GM12874 (cell line): Measurements from ENCODE around the gene PSMB4.

Experiments
- CTCF ChIP-seq: IDR thresholded peaks from 2 replicates; pipeline ENCODE4 v1.5.1; 2011; ENCODE audit warnings: low read depth, mild to moderate bottlenecking, control low read depth, low read length, moderate library complexity; ENCODE audit not compliant: insufficient read depth

The PSMB4 gene

GRCh38 chr1:151436985-151437384, 37.6 kb downstream of the PSMB4 start:
- no peak for TF ChIP-seq CTCF

GRCh38 chr1:151443846-151444782, 44.7 kb downstream of the PSMB4 start:
- peak; percentile 74 for TF ChIP-seq CTCF

GRCh38 chr1:151444783-151445177, 45.4 kb downstream of the PSMB4 start:
- no peak for TF ChIP-seq CTCF

- TF ChIP-seq CTCF: no peak
These were observed 48.3 kb downstream of the PSMB4 start for GRCh38 chr1:151447696-151448095.
